GM18505 (cell line): Measurements from ENCODE around the gene NUCB1.
A peak's percentile ranks its signal among the peaks of the same experiment; 100 is the strongest.

Experiments used
- ATAC-seq: cut with Tn5 transposase; IDR thresholded peaks from one replicate; pipeline ENCODE4 v1.9.1; 2021; ENCODE audit not compliant: unreplicated experiment
- POLR2A ChIP-seq: IDR thresholded peaks from 4 replicates; pipeline ENCODE4 v1.6.1; 2011; ENCODE audit warnings: borderline replicate concordance; ENCODE audit not compliant: insufficient read depth, insufficient read length; ENCODE audit errors: extremely low read depth

NUCB1 gene

DNA sequence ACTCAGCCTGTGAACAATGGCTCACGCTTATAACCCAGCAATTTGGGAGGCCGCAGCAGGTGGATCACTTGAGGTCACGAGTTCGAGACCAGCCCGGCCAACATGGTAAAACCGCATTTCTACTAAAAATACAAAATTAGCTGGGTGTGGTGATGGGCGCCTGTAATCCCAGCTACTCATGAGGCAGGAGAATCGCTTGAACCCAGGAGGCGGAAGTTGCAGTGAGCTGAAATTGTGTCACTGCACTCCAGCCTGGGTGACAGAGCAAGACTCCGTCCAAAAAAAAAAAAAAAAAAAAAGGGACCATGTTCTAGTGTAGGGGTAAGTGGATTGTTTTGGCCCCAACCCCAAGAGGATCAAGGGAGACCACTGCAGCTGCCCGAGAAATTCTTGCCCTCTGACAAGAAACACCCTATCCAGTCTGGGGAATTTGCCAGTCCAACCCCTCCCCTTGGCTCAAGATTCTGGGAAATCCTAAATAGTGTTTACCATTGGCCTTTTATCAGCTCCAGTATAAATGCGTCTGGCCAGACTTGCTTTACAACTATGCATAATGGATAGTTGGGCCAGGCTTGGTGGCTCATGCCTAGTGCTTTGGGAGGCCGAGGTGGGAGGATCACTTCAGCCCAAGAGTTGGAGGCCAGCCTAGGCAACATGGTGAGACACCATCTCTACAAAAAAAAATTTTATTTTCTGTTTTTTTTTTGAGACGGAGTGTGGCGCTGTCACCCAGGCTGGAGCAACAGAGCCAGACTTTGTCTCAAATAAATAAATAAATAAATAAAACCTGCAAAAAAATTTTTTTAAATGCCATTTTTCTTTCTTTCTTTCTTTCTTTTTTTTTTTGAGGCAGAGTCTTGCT, 28.3 kb downstream of the NUCB1 start:
- no peak for TF ChIP-seq POLR2A
- ATAC-seq, result no peak

DNA sequence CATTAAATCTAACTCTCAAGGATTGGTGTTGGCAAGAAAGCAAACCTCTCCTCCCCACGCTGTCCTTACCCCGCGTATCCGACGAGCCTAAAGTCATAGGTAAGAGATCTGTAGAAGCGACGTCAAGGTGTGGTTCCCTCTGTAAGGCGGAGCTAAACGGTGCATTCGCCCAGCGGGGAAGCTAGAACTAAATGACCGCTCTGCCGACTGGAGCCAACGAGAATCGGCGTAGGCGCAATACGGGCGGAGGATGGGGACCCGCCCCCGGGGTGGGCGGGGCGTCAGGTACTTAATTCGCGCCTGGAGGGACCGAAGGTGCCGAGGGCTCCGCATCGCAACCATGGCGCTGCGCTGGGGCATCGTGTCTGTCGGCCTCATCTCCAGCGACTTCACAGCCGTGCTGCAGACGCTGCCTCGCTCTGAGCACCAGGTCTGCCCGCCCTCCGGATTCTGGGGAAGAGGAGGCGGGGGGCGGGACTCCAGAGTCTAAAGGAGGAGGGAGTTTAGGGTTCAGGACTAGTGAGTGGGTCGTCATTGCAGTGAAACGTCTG, 33.3 kb downstream of the NUCB1 start, which contains the start of gene DHDH:
Gene DHDH (plus strand): TSS at position 318 of the 551 bp plus-strand sequence. CDS start 23 bp downstream, at position 341.
- peak; percentile 36 for TF ChIP-seq POLR2A
- ATAC-seq, result no peak

DNA sequence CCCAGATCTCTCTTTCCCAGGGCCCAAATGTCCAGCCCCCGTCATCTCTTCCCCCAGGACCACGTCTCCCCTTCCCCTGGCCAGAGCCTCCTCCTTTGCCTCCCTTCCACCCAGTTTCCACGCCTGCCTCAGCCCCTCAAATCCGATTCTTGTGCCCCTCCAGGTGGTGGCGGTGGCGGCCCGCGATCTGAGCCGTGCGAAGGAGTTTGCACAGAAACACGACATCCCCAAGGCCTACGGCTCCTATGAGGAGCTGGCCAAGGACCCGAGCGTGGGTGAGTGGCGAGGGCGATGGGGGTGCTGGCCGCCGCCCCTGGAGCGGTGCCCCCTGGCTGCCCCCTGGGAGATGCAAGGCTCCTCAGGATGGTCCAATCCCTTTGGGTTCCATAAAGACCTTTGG, 34.7 kb downstream of the NUCB1 start:
- no peak for TF ChIP-seq POLR2A
- ATAC-seq, result no peak

DNA sequence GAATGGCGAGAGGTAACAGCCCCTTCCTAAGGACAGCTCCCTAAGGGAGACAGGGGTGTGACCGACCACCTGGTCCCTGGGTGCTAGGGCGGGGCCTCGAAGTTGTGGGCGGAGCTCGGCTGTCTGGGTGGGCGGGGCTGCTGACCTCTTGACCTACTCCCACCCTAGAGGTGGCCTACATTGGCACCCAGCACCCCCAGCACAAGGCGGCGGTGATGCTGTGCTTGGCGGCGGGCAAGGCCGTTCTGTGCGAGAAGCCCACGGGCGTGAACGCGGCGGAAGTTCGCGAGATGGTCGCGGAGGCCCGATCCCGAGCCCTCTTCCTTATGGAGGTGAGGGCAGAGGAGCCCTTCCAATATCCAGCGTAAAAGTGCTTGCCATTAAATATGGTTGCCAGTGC, 35.8 kb downstream of the NUCB1 start:
- TF ChIP-seq POLR2A, result no peak
- no peak for ATAC-seq

DNA sequence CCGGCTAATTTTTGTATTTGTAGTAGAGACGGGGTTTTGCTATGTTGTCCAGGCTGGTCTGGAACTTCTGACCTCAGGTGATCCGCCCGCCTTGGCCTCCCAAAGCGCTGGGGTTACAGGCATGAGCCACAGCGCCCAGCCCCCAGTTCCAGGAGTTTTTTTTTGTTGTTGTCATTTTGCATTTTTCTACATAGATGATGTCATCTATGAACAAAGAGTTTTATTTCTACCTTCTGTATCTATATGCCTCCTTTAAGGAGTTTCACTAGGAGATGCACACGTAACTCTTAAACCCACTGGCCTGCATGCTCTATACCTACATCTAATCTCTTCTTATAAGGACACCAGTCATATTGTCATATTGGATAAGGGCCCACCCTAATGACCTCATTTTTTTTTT, 38.1 kb downstream of the NUCB1 start:
- ATAC-seq, result no peak
- no peak for TF ChIP-seq POLR2A

DNA sequence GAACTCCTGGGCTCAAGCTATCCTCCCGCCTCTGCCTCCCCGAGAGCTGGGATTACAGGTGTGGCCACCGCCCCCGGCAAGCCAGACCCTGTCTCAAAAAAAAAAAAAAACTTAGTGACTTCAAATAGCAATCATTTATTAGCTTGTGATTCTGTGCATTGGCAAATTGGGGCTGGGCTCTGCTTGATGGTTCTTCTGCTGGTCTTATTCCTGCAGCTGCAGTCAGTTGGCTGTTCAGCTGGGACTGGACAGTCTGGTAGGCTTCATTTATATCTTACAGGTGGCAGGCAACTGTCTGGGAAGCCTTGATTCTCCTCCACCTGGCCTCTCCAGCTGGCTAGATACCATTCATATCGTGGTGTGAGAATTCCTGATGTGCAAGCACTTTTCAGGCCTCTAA, 40.8 kb downstream of the NUCB1 start:
- TF ChIP-seq POLR2A, result no peak
- no peak for ATAC-seq

DNA sequence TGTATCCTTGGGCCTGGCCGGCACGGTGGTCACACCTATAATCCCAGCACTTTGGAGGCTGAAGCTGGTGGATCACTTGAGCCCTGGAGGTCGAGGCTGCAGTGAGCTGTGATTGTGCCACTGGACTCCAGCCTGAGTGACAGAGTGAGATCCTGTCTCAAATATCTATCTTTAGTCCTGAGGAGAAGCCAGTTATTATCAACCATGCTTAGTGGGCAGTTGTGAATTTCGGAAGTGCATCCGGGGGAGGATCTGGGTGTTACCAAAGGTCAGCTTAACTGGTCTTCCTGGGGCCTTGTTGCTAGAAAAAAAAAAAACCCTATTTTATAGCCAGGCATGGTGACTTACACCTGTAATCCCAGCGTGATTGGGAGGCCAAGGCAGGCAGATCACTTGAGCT, 43.0 kb downstream of the NUCB1 start:
- ATAC-seq, result no peak
- no peak for TF ChIP-seq POLR2A

DNA sequence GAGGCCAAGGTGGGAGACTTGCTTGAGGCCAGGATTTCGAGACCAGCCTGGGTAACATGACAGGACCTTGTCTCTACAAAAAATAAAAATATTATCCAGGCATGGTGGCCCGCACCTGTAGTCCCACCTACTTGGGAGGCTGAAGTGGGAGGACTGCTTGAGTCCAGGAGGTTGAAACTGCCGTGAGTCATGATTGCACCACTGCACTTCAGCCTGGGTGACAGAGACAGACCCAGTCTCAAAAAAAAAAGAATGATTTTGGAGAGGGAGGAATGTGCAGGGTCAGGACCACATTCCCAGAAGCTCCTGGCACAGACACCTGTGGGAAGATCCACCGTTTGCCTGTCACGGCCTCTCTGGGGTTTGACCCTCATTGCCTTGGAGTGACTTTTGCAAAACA, 45.3 kb downstream of the NUCB1 start:
- ATAC-seq, result no peak

DNA sequence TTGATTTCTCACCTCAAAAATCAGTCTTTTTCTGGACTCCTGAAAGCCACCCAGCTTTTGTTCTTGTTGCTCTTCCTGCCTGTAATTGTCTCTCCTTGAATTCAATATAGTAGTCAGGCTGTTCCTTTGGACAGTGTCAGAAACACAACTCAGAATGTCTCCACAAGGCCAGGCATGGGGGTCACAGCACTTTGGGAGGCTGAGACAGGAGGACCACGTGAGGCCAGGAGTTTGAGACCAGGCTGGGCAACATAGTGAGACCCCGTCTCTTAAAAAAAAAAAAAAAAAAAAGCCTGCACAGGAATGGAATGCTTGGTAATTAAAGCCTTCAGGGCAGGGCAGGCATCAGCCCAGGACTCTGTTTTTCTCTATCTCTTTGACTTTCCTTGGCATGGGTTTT, 45.7 kb downstream of the NUCB1 start:
- TF ChIP-seq POLR2A, result no peak

More for the DNA sequence above, 45.3 kb downstream of the NUCB1 start:
- no peak for TF ChIP-seq POLR2A

DNA sequence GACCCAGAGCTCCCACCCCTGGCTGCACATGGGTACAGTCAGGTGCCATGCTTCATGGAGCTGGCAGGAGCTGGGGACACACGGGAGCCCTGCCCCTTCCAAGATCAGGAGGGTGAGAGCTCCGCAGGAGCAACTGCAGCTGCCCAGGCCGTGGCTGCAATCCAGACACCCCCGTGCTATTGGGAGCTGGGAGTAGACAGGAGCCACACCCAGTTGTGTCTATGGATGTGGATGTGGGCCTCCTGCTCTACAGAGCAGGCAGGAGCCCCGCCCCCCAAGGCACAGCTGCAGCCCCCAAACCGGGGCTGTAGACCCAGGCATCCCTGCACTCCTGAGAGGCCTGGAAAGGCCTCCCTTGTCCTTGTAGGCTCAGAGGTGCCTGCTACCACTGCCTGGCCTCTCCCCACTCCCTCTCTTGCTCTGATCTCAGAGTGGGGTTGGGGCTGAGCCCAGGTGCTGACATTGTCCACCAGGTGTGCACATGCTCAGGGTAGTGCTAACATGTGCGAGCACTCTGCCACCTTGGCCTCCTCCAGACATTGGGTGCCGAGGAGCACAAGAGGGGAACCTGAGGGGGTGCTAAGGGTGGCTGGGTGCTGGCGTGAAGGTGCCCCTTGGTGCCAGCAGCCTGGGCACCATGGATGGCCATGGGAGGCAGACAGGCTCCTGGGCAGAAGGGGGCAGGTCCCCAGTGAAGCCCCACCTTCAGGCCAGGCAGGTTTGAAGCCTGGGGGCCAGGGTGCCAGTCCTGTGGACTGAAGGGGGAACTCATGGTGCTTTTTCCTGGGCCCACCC, 46.5 kb downstream of the NUCB1 start:
- ATAC-seq, result no peak
- no peak for TF ChIP-seq POLR2A

More for the DNA sequence above, 45.7 kb downstream of the NUCB1 start:
- ATAC-seq, result no peak

DNA sequence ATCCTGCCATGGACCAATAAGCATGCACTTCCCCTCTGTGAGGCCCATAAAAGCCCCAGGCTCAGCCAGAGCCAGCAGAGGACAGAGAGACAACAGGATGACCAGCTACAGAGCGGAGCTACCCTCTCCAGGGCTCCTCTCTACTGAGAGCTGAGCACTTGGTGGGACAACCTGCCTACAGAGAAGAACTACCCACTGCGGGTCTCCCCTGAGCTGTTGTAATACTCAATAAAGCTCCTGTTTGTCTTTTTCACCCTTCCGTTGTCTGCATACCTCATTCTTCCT, 47.1 kb downstream of the NUCB1 start:
- TF ChIP-seq POLR2A, result no peak
- no peak for ATAC-seq

DNA sequence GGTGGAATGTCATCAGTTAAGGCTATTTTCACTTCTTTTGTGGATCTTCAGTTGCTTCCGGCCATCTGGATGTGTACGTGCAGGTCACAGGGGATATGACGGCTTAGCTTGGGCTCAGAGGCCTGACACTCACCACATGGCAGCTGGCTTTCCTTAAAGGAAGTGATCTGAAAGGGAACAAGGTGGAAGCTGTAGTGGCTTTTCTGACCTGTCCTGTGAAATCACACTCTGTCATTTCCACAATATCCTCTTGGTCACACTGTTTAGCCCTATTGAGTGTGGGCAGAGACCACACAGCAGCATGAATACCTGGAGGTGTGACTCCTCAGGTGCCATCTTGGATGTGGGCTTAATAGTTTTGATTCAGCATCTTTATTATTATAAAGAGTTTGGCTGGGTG, 50.0 kb downstream of the NUCB1 start:
- ATAC-seq, result no peak
- TF ChIP-seq POLR2A, result no peak

DNA sequence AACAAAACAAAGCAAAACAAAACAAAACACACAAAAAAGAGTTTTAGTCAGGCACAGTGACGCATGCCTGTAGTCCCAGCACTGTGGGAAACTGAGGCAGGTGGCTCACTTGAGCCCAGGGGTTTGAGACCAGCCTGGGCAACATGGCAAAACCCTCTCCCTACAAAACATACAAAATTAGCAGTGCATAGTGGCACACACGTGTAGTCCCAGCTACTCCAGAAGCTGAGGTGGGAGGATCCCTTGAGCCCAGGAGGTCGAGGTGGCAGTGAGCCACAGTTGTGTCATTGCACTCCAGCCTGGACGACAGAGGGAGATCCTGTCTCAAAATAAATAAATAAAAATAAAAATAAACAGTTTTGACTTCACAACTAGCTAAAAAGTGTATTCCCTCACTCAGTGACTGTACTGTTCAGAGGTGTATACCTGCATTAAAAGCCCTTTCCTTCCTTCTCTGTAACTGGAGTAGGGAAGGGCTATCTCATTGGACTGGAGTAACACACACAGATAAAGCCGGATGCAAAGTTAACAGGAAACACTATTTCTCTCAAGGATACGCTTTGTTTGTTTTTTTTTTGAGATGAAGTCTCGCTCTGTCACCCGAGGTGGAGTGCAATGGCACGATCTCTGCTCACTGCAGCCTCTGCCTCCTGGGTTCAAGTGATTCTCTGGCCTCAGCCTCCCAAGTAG, 50.9 kb downstream of the NUCB1 start:
- ATAC-seq, result no peak
- TF ChIP-seq POLR2A, result no peak
